Body of pancreas (tissue), 4 donors: ENCODE measurements around the gene MUSK.

Source experiments
- CTCF ChIP-seq, 7 experiments: fragments of 450-650 bp in 4 of 7; fragments of 200-600 bp in 3 of 7; sonication (generic) in 3 of 7; IDR thresholded peaks; one replicate each; pipeline ENCODE4 v1.5.1; 2016 to 2019; ENCODE audit warnings: antibody characterized with exemption in 7 of 7
- POLR2A ChIP-seq, 3 donors: fragments of 450-650 bp; IDR thresholded peaks; one replicate each; pipeline ENCODE4 v1.6.1; 2016; ENCODE audit warnings: antibody characterized with exemption in 3 of 3, mild to moderate bottlenecking in 2 of 3

GRCh38 chr9:110758201-110758600 is 89.6 kb downstream of the MUSK start:
- no peak for TF ChIP-seq CTCF (IDR thresholded peaks at IDR 0.05)
- no peak for TF ChIP-seq POLR2A (IDR thresholded peaks at IDR 0.05)
